ENCODE measurements around the gene REEP3.

Gene REEP3

GRCh38 chr10:63670291-63670898 lies 149.2 kb downstream of the REEP3 start:
- no peak for FAIRE-seq

DNA sequence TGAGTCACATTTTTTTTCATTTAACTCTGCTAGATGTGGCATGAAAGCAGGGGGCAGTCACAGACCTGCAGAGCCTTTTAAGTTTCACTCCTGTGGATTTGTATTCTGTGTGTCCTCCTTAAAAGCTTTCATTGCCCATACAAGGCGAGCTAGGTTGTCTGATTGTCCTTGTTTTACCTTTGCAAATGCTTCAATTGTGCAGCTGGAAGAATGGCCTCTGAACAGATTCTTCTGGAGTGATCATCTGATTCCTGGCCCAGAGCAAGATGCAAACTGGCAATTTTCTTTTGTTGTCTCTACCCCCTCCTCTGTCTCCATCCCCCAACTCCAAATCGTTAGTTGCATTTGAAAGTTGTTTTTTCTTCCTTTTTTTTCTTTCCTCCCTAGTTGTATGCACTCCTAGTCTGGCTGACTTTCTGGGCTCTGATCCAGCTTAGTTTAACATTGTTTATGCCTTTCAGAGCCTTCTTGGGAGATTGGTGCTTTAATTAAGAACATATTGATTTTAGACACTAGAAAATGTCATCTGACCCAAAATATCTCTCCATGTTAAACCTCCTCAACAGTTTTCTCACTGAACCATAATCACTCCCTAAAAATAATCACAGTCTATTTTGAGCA lies 150.2 kb downstream of the REEP3 start:
- no peak for FAIRE-seq

- no peak for FAIRE-seq
Measured at GRCh38 chr10:63672491-63672890, 151.3 kb downstream of the REEP3 start.

DNA sequence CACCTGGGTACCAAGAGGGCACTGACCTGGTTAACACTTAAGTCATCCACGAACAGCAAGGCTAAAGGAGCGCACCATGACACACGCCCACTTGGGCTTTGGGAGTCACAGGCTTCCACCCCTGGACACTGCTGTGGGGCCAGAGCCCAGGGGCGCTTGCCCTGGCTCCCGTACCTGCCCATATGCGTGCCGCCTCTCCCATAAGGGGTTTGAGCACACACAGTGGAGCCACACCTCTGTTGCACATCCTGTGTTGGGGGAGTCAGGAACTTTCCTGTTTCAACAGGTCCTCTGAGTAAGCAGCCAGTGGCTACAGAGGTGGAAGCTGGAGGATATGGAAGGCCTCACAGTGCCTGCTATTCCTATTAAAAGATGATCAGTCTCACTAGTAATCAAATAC lies 152.0 kb downstream of the REEP3 start:
- no peak for FAIRE-seq

DNA sequence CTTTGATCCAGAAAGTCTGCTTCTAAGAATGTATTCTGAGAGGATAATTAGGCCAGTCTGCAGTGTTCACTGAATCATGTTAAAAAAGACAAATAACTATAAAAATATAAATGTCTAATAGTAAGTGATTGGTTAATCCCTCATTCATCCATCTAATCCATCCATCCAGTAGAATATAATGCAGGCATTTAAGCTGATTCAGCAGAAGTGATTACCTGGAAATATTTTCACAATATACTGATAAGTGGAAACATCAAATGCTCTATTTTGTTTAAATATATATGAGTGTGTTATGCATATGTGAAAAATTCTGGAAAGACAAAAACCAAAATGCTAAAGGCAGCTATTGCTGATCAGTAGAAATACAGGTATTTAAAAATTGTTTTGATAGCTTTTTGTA lies 152.6 kb downstream of the REEP3 start:
- no peak for FAIRE-seq
